Lung microvascular endothelial cell (primary cell): Measurements from ENCODE around the gene PDK4. TPM values are rescaled to one million over a fixed set of nuclear protein-coding genes. Genes with fewer than 3 reads are reported as not detected.

Experiments used
- DNase-seq, 2 donors: peaks; one replicate each; pipeline versions ENCODE4 v3.0.0 to v3.0.0-alpha.2; 2010; ENCODE audit warnings: low read depth in 2 of 2
- total RNA-seq: library from RNA; depleted of rRNA; stranded (reverse); fragments of >200 nt; gene quantifications from 2 replicates; pipeline ENCODE4 v1.2.1, GENCODE V29; 2014

PDK4 gene
- 23.1 and 171 TPM in 2 replicates for total RNA-seq

DNA sequence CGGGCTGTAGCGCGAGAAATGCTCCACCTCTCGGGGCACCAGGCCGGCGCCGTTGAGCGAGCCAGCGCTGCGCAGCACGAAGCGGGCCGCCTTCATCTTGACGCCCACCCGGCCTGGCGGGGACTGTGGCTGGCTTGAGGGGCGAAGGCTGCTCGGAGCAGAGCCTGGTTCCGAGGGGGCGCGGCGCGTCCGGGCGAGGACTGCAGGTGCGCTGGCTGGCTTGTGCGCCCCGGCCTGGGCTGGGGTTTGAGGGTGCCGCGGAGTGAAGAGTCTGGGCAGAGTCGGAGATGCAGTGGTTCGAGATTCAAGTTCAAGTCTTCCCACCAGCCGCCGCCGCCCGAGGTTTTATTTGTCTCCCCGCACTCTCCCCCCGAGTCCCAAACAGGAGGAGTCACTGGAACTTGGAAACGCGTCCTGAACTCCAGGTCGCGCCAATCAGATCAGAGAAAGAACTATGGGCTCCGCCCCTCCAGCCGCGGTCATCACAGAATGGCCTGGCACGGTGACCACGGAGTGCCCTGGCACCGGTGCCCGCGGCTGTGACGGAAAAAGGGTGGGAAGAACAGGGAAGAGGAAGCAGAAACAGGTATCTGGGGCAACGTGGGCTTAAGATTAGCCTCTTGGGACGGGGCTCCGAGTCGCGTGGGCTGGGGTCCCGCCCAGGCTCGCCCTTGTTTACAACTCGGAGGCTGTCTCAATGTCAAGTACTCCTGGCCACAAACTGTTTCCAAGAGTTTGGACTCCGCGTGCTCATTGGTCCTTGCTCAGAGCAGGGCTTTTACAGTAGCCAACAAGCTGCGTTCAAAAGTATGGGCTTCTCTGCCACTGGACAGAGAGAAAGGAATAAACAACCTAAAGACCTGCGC, at the start of gene PDK4:
Gene PDK4 (minus strand): TSS at position 319 of the 866 bp plus-strand sequence. CDS start 223 bp downstream, at position 96.
- peak; percentile 87 to 96 for DNase-seq

DNA sequence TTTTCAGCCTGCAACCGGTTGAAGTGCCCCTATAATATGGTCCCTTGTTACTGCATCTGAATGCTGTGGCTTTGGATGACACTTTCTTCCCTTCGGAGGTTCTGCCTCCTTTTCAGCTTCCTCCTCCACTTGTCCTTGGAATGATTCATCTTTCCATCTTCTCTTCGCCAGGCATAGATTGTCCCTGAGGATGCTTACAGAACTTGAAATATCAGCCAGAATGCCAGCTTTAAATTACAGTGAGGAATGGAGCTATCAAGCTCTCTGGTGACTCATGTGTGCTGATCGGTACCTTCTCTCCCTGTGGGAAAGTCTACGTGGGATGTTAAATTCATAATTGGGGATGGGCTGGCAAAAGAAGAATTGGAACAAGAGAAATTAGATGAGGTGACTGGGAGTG, 45.9 kb upstream of the PDK4 start:
- no peak for DNase-seq

- no peak for DNase-seq
Measured at GRCh38 chr7:95636140-95636940, 40.0 kb upstream of the PDK4 start.

DNA sequence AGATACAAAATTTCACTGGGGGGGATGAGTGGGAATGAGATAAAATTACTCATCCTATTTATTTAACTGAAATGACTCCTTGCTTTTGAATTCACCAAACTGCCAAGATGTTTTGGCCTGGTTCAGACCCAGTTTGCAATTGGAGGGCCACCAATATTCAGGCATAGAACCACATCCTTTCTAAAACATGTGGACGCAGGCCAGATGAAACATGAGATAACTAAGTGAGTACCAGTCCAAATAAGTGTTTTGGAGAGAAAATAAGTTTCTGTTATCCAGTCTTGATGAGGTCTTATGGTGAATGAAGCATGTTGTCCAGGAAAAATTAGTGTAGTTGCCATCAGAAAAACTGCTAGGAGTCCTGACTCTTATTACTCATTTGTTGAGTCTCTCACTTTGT, 36.3 kb upstream of the PDK4 start:
- DNase-seq = no peak

DNA sequence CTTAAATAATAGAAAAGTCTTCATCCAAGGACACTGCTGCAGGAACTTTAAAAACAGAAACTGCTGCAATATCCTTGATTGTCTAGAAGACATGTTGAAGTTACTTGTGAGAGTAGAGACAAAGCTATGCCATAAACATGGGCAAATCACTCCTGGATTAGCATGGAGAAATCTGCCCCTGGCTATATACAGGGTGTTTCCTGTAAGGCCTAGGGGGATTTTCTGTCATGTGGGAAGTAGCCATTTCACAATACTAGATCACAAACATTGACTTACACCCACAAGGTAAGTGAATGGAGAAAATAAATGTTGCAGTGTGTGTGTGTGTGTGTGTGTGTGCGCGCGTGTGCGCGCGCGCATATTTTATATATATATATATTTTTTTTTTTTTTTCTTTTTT, 35.2 kb upstream of the PDK4 start:
- DNase-seq = no peak

- no peak for DNase-seq
Measured at GRCh38 chr7:95630702-95631458, 34.6 kb upstream of the PDK4 start.

GRCh38 chr7:95628831-95629439, 32.6 kb upstream of the PDK4 start:
- DNase-seq = peak; percentile 34 to 97

DNA sequence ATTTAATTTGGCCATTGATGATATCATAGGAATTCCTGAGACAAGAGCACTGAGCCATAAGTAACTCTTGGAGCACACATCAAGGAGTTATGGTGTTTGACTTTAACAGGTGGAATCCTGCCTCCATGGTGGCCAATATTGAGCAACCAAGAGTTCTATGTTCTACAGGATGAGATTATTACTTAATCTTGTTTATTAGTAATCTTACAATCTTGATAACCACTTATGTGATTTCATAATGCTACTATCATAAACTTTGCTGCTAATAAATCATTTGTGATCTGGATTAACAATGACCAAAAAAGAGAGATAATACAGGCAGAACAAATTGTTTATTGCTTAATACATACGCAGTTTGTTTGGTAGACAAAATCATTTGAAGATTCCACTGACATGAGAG, 27.5 kb upstream of the PDK4 start:
- no peak for DNase-seq

DNA sequence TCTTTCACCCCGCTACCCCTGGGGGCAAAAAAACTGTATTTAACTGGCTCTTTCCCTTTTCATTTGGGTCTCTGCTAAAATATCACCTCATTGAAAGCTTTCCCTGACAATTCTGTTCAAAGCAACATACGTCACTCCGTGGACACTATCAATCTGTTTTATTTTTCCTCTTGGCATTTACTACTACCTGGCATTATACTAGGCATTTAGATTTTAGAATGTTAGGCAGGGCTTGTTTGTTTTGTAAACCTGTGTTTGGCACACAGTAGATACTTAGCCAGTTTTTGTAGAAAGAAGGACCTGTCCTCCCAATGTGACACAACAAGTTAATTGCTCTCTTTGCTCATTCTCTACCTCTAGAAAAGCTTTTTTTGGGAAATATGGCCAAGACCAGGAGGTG, 26.5 kb upstream of the PDK4 start:
- DNase-seq = no peak

- no peak for DNase-seq
Measured at GRCh38 chr7:95622001-95622549, 25.8 kb upstream of the PDK4 start.

- no peak for DNase-seq
Measured at GRCh38 chr7:95621404-95621803, 25.1 kb upstream of the PDK4 start.

DNA sequence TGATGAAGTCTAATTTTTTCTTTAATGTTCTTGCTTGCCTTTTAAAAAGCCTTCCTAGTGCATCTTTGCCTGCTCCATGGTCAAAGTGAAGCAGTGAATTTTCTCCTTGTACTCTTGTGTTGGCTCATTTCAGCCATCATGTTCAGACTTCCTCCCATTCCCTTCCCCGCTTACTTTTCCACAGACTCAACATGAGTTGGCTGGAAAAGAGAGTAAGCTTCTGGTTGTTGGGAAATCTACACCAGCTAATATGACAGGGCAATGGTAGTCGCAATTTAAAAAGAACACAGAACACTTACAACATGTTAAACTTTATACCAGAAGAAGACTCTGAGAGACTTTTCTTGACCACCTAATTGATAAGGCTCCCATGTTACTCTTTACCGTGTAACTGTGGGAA, 24.3 kb upstream of the PDK4 start:
- DNase-seq = no peak

GRCh38 chr7:95619921-95620320, 23.6 kb upstream of the PDK4 start:
- DNase-seq = no peak

DNA sequence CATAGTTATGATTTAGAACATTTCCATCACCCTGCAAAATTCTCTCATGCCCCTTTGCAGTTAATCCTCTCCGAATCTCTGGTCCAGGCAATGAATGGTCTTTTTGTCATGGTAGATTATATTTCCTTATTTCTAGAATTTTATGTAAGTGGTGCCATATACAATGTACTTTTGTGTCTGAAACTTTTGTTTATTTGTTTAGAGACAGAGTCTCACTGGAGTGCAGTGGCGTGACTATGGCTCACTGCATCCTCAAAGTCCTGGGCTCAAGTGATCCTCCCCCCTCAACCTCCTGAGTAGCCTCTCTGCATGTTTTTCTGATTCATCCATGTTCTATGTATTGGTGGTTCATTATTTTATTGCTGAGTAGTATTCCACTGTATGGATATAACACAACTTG, 23.2 kb upstream of the PDK4 start:
- no peak for DNase-seq

GRCh38 chr7:95614442-95614940, 18.2 kb upstream of the PDK4 start:
- DNase-seq = no peak

DNA sequence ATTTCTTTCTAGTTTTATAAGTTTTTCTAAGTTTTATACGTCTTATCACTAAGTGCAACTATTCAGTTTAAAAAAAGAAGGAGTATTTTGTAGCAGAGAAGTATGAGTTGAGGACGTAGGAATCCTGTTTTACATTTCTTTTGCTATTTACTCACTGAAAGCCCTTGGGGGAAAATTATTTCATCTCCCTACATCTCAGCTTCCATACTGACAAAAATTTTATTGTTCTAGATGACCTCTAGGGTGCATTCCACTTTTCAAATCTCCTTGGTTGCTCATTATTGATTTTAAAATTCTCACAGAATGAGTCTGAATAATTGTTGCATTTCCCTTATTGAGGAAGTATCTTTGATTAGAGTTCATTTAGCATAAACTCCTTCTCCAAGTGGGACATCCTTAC, 14.9 kb upstream of the PDK4 start:
- DNase-seq = no peak

DNA sequence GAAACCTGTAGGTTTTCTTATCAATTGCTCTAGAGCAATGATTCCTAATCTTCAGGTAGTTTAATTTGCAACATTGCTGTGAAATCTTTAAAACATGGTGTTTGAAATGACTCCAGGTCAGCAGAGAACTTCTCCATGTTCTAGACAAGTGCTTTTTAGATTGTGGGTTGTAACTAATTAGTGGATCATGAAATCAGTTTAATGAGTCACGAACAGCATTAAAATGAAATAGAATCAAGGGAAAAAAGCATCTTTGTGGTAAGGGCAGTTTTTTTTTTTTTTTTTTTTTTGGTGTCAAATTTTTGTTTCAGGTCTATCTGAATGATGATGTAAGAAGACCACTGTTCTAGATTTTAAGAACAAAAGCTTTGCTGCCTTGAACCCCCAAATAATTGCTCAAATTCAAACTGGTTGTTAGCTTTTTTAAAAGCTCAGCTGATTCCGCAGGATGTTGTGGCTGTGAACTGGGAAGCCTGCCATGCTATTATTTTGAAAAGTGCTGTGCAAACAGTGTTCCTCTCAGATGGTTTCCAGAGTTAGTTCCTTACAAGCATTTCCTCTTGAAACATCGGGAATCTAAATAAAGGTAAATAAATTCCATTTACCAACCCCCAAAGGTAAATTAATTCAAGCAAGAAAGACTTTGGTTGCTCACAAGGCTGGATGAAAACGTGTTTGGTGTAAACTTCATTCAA, 13.1 kb upstream of the PDK4 start:
- peak; percentile 78 to 89 for DNase-seq

DNA sequence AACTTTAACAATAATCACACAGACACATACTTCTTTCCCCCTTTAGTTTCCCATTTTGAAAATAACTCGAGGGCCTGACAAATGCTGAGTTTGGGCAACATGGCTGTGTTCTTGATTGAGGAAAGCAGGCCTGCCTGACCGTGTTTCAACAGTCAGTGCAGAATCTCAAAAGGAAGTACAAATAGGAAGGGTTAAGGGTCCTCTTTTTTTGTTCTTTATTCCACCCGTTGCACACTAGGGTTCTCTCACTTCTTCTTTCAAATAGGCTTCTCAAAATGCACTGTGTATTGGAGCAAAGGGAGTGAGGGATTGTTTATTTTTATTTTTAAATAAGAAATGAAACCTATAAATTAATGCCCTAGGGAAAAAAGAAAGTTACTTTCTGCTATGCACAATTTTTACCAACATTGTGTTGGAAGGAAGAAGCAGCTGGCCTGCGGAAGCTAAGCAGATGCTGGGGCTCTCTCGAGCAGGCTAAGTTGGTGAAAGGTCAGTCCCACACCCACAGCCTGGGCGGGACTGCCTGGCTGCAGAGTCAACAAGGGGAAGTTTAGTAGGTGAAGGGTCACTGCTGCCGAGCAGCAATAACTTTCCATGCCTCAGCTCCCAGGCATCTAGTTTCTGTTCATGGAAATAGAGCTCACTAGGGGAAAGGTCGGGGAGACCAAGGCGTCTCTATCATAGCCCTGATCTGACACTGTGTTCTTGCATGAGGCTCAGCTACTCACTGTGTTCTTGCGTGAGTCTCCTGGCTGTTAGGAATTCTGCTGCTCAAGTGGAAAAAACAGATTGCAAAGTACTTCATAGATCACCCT, 12.2 kb upstream of the PDK4 start:
- DNase-seq = peak; percentile 97 to 98

GRCh38 chr7:95607561-95607960, 11.2 kb upstream of the PDK4 start:
- DNase-seq = no peak

DNA sequence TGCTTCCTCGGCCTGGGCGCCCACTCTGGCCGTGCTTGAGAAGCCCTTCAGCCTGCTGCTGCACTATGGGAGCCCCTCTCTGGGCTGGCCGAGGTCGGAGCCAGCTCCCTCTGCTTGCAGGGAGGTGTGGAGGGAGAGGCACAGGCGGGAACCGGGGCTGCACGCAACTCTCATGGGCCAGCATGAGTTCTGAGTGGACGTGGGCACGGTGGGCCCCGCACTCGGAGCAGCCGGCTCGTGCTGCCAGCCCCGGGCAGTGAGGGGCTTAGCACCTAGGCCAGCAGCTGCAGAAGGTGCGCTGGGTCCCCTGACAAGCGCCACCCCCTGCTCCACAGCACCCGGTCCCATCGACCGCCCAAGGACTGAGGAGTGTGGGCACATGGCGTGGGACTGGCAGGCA, 9.0 kb upstream of the PDK4 start:
- DNase-seq = no peak
